GM21529 (cell line): Measurements from ENCODE around the gene NAGA.
"Not testable (repeated sequence)": the region's sequence is repeated elsewhere in the genome, so short reads cannot be mapped to it uniquely, and the experiment has no call there.

ENCODE experiments used
- ATAC-seq: cut with Tn5 transposase; IDR thresholded peaks from one replicate; pipeline ENCODE4 v1.9.1; 2021; ENCODE audit not compliant: unreplicated experiment

Gene NAGA

GRCh38 chr22:42076764-42077485 is 6.3 kb upstream of the NAGA start:
- ATAC-seq: no peak

- no peak for ATAC-seq
These were observed 4.4 kb upstream of the NAGA start for GRCh38 chr22:42074846-42075676.

- no peak for ATAC-seq
These were observed 3.7 kb upstream of the NAGA start, which contains the start of gene PHETA2 for GRCh38 chr22:42074132-42074811. TSS of gene PHETA2 (plus strand) at chr22:42074248. CDS start at chr22:42077294, 3,046 bp downstream.

GRCh38 chr22:42073621-42074041 is 3.0 kb upstream of the NAGA start:
- no peak for ATAC-seq

GRCh38 chr22:42072606-42073330 is 2.2 kb upstream of the NAGA start:
- ATAC-seq: no peak

GRCh38 chr22:42071508-42071907 is 896 bp upstream of the NAGA start:
- not testable (repeated sequence) for ATAC-seq

GRCh38 chr22:42069801-42070516 is 653 bp downstream of the NAGA start:
- peak; percentile 4 for ATAC-seq

- no peak for ATAC-seq
These were observed 2.3 kb downstream of the NAGA start for GRCh38 chr22:42068291-42068690.

GRCh38 chr22:42067671-42068251 is 2.9 kb downstream of the NAGA start:
- no peak for ATAC-seq

- no peak for ATAC-seq
These were observed 3.7 kb downstream of the NAGA start for GRCh38 chr22:42066937-42067336.

GRCh38 chr22:42066126-42066761 is 4.4 kb downstream of the NAGA start:
- ATAC-seq: no peak

GRCh38 chr22:42065438-42066125 is 5.0 kb downstream of the NAGA start:
- ATAC-seq: no peak

- no peak for ATAC-seq
These were observed 6.0 kb downstream of the NAGA start for GRCh38 chr22:42064629-42065028.

- ATAC-seq: no peak
These were observed 8.0 kb downstream of the NAGA start for GRCh38 chr22:42062506-42063170.

GRCh38 chr22:42061041-42061440 is 9.6 kb downstream of the NAGA start:
- ATAC-seq: no peak

- ATAC-seq: no peak
These were observed 10.1 kb downstream of the NAGA start for GRCh38 chr22:42060489-42060888.

- ATAC-seq: no peak
These were observed 13.7 kb downstream of the NAGA start for GRCh38 chr22:42056757-42057511.

- no peak for ATAC-seq
These were observed 17.8 kb downstream of the NAGA start for GRCh38 chr22:42052765-42053164.
